ENCODE data around the gene MAPK11.

The MAPK11 gene

GRCh38 chr22:50269970-50270665, at the start of gene MAPK11:
Gene MAPK11 (minus strand): TSS chr22:50270380. CDS start chr22:50270292, 88 bp downstream.
- DNase-seq (ENCODE audit: low read depth): no peak

DNA sequence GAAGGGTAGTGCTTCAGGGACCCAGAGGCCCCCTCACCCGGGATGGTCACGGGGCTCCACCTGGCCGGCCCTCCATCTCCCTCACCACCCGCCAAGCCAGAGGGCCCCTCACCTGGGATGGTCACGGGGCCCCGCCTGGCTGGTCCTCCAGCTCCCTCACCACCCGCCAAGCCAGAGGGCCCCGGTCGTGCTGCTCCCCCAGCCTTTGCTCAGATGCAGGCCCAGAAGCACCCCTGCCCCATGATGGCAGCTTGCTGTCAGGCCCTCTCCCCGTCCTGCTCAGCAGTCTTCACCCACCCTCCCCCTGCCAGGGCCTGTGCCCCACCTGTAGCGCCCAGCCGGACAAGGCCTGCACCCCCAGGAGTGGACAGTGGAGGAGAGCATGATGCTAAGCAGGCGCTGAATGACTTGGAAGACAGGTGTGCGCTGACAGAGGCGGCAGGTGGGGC, 49.3 kb upstream of the MAPK11 start:
- no peak for DNase-seq (ENCODE audit: low read depth)

DNA sequence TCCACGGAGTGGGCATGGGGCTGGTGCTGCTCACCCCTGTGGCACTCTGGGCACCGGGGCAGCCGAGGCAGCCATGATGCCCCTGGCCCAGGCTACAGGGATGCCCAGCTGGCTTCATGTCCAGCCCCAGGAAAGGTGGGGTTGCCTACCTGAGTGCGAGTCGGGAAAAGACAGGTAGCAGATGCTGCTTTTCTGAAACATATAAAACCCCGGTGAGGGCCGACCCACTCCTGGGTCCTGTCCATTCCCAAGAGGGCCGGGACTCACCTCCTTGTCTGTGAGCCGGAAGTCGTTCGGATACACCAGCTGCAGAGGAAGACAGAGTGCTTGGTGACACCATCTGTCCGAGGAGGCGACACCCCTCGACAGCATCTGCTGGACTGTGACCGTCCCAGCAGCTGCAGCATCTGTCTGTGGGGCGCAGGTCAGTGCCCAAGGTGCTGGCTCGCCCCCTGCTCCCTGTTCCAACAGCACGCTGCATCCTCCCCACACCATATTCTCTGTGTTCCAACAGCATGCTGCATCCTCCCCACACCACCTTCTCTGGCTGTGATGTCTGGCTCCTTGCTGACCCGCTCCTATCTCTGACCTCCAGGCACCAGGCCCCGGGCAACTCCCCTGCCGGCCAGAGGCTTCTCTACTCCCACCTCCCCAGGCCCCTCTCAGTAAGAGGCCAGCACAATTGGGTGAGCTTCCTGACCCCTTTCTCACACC, 48.7 kb upstream of the MAPK11 start:
- DNase-seq (ENCODE audit: low read depth): no peak

DNA sequence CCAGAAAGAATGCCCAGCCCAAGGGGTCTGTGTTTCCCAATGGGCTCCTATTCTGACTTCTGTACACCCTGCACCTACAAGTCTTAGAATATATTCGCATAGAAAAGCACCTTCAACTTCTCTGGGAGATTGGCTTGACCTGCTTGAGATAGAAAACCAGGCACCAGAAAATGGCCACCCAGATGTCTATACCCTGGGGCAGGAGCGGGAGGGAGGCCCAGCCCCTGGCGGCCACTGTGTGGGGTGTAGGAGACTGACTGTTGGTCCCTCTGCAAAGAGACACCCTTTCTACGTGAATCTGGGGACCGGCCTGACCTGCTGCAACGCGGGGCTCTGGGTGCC, 48.1 kb upstream of the MAPK11 start:
- no peak for DNase-seq (ENCODE audit: low read depth)

GRCh38 chr22:50317674-50318073, 47.5 kb upstream of the MAPK11 start:
- DNase-seq (ENCODE audit: low read depth): no peak

- no peak for DNase-seq (ENCODE audit: low read depth)
Measured at GRCh38 chr22:50317178-50317577, 47.0 kb upstream of the MAPK11 start.

DNA sequence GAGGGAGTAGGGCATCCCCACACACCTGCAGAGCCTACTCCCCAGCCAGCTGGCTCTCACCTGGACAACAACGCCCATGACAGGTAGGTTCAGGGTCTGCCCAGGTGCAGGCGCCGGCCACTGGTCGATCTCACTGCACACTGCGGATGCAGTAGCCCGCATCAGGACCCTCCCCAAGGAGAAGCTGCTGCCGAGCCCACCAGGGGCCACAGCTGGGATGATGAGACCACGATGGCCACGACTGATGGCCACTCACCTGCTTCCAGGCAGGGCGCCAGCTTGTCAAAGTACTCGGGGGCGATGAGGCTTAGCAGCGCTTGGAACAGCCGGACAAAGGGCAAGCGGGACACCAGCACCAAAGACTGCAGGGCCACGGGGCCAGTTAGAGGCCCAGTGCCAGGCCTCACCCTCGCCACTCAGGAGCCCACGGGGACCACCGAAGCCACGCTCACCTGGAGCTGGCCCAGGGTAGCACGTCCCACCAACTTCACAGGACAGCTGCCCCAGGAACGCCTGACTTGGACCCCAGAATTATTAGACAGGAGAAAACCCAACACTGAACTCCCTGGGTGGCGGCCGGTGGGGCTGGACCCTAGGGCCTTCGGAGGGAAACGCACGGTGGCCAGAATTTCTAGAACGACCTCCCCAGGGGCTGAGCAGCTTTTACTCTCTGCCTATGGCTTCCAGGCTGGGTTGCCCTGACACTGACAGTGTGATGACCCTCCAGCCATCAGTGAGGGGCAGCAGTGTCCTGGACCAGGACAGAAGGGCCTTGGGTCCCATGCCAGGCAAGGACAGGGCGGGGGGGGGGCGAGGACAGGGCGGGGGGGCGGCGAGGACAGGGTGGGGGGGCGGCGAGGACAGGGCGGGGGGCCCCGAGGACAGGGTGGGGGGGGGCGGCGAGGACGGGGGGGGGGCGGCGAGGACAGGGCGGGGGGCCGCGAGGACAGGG, 46.2 kb upstream of the MAPK11 start:
- DNase-seq (ENCODE audit: low read depth): no peak

DNA sequence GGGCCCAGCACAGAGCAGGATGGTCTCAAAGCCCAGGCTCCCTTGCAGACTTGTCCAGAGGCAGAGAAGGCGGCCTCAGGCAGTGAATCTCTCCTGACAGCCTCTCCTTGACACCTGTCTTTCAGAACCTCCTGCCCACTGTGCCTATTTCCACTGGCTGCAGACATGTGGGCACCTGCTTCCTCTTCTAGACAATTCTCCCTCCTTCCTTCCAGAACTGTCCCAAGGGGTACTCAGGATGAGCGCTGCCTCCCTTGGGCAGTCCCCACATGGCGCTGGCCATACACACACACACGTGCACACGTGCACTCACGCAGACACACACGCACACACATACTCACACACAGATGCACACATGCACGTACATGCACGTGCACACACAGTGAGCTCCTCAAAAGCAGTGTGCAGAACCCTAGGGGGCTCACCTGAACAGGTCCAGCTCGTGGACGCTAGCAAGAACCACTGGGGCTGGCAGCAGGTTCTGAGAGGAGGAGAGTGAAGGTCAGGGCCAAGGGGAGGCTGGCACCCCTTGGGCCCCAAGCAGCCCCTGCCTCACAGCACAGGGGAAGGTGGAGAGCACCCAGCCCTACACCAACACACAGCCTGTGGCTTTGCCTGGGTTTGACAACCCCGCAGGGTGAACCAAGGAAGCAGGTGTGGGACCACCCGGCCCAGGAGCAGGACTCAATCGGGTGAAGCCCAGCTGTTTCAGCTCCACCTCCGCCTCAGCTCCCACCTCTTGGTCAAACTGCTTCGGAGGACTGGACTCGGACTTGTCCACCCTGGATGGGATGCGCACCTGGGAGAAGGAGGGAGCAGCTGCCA, 45.3 kb upstream of the MAPK11 start:
- DNase-seq (ENCODE audit: low read depth): no peak

DNA sequence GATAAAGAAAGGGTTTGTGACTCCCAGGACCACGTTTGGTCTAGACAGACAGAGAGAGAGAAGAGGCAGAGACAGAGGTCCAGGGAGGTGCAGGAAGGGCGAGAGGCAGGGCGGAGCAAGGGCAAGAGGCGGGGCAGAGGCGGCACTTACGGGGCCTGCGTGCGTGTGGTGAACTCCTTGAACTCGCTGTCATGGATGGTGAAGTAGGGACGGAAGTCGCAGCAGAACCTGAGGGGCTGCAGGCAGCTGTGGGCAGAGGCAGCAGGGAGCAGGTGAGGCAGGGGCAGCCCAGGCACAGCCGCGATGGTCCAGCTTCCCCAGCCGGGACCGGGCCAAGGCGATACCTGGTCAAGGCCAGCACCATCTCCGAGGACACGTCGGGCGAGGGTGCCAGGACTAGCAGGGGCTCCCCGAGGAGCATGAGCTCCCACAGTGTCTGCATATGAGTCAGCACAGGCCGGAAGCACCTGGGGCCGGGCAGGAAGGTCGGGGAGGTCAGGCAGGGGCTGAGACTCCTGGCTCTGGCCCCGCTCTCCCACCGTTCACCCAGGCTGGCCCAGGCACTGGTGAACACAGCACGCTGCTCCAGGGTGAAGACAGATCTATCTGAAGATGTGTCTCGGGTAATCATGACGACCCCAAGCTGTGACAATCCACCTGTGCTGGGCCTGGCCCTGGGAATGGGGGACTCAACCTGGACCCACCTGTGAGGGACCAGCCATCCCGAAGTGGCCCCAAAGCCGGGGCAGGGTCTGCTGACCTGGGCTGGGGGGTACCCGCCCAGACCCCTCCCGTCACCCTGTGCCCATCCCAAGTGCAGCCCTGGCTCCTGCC, 44.5 kb upstream of the MAPK11 start:
- DNase-seq (ENCODE audit: low read depth): no peak

DNA sequence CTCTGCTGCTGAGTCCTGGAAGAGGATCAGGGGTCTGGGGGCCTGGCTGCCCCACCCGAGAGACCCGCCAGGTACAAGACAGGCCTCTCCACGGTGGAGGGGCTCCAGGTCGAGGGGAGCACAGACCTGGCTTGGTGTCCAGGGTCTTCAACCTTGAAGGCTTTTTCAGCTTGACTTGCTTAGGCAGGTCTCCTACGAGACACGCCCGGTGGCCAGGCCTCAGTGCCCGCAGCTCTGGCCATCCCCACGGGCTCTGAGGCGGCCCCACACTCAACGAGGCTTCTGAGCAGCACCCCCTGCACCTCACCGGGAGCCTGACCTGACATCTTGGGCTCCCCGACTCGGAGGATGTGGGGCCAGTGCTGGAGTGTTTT, 43.9 kb upstream of the MAPK11 start:
- no peak for DNase-seq (ENCODE audit: low read depth)

DNA sequence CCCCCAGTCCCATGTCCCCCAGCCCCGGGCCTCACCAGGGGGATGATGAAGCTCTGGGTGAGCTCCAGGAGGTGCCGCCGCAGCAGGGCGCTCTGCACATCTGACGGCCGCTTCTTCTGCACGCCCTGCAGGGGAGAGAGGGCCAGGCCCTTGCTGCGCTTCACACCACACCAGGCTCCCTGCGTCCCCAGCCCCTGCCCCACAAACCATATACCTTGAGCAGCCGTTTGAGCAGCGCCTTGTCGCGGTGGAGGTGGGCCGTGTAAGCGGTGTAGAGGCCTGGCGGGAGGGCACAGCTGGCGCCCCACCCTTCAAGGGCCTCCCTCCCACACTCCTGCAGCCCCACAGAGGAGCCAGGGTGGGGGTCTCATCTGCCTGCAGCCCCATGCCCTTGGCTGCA, 43.4 kb upstream of the MAPK11 start:
- DNase-seq (ENCODE audit: low read depth): no peak

GRCh38 chr22:50313021-50313420, 42.8 kb upstream of the MAPK11 start:
- DNase-seq (ENCODE audit: low read depth): no peak

- no peak for DNase-seq (ENCODE audit: low read depth)
Measured at GRCh38 chr22:50312371-50312770, 42.2 kb upstream of the MAPK11 start.

- no peak for DNase-seq (ENCODE audit: low read depth)
Measured at GRCh38 chr22:50311606-50312351, 41.6 kb upstream of the MAPK11 start.

DNA sequence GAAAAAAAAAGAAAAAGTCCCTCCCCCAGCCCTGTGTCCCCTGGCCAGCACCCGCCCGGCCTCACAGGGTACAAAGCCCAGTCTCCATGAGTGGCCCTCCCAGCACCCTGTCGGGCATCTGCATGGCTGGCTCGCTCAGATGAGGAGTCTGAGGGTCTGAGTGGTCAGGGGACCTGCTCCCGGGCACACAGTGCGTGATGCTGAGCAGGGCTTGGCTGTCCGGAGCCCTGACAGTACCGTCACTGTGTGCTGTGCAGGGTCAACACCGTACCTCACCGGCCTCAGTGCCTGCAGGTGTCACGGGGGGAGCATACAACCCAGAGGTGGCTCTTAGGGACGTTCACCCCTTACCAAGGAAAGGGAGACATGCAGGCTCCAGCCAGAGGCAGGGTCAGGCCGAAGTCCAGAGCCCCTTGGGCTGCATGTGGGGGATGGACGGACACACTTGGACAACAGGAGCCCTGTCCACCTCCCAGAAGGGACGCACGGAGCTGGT, 40.8 kb upstream of the MAPK11 start:
- no peak for DNase-seq (ENCODE audit: low read depth)

GRCh38 chr22:50310031-50310722, 40.0 kb upstream of the MAPK11 start:
- DNase-seq (ENCODE audit: low read depth): no peak

DNA sequence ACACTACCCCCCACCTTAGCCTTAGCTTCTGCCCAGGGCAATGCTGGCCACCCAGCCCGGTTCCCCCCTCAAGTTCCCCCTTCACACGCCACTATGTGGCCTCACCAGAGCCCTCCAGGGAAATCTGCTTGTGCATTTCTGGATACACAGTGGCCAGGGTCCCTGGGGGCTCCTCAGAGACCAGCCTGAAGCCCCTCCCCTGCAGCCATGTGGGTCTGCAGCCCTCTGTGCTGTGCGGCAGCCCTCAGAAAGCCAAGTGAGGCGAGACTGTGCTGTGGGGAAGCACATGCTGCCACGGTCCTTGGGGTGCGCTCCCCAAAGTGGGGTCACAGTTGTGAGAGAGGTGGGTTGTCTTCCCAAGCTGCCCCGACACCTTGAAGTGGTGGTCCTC, 39.4 kb upstream of the MAPK11 start:
- DNase-seq (ENCODE audit: low read depth): no peak

GRCh38 chr22:50308986-50309600, 38.9 kb upstream of the MAPK11 start:
- no peak for DNase-seq (ENCODE audit: low read depth)

GRCh38 chr22:50308597-50308935, 38.4 kb upstream of the MAPK11 start:
- no peak for DNase-seq (ENCODE audit: low read depth)
